Activated T-helper 2 cell treated with anti-CD3 and anti-CD28 coated beads, Interferon-gamma antibody, Interleukin-2, Interleukin-4, amounts not matched to agents 10 μg/mL and 5 μg/mL and 100 μg/mL, durations not matched to agents 14 hours and 24 hours and 36 hours (primary cell): ENCODE measurements around the gene POP4. TPM values are rescaled to one million over a fixed set of nuclear protein-coding genes. Genes with fewer than 3 reads are reported as not detected.

ENCODE experiments used
- DNase-seq: peaks from one replicate; pipeline ENCODE4 v3.0.0; 2021; ENCODE audit warnings: low spot score
- H3K27ac Mint-ChIP-seq: one replicate; pipeline ENCODE4 v1.8.0; 2021; ENCODE audit warnings: mixed read lengths
- H3K27me3 Mint-ChIP-seq: one replicate; pipeline ENCODE4 v1.8.0; 2021; ENCODE audit warnings: low read depth, mixed read lengths
- H3K36me3 Mint-ChIP-seq: one replicate; pipeline ENCODE4 v1.8.0; 2021; ENCODE audit warnings: low read depth, mixed read lengths
- H3K4me1 Mint-ChIP-seq: one replicate; pipeline ENCODE4 v1.8.0; 2021; ENCODE audit warnings: low read depth, mixed read lengths
- H3K4me3 Mint-ChIP-seq: one replicate; pipeline ENCODE4 v1.8.0; 2021; ENCODE audit warnings: low read depth, mild to moderate bottlenecking, moderate library complexity, mixed read lengths
- H3K9me3 Mint-ChIP-seq: one replicate; pipeline ENCODE4 v1.8.0; 2021; ENCODE audit warnings: mixed read lengths
- intact Hi-C: fragments of 100-400 bp; cut with micrococcal nuclease; formaldehyde crosslinking; loops from one replicate; pipeline ENCODE4 v1.15.1; 2023
- total RNA-seq: library from RNA; stranded (reverse); gene quantifications from 2 replicates; pipeline ENCODE4 v1.2.3, GENCODE V29; 2022

POP4 gene
- total RNA-seq, 1 donor from 2014 or later = 105 TPM

GRCh38 chr19:29650772-29651387, 44.8 kb downstream of the POP4 start:
- H3K27ac Mint-ChIP-seq = no peak overlapping the region

DNA sequence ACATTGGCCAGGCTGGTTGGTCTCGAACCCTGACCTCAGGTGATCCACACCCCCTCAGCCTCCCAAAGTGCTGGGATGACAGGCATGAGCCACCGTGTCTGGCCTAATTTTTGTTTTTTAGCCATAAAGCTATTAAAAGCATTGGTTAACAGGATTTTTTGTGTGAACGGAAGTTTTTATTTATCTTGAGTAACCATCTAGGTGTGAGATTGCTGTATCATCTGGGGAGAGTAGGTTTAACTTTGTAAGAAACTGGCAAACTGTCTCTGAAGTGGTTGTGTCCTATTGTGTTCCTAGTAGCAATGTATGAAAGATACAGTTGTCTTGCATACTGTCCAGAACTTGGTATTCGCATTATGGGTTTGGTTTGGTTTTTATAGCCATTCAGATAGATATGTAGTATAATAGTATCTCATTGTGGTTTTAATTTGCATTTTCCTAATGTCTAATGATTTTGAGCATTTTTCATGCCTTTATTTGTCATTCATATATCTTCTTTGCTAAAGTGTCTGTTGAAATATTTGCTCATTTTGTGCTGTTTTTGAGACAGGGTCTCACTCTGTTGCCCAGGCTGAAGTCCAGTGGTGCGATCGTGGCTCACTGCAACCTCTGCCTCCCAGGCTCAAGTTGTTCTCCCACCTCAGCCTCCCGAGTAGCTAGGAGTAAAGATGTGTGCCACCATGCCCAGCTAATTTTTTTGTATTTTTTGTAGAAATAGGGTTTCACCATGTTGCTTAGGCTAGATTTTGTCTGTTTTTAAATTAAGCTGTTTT, 45.7 kb downstream of the POP4 start:
- Mint-ChIP-seq H3K27ac (no peak overlapping the region), H3K4me1 (peaks cover 11% of the 10 kb centered on the region), H3K4me3 (no peak overlapping the region), H3K9me3 (peaks cover 8% of the 10 kb centered on the region), H3K36me3 (no peaks in the 10 kb centered on the region), H3K27me3 (peaks cover 11% of the 10 kb centered on the region)
- intact Hi-C loops = no loop called here
- DNase-seq = no peak

More at GRCh38 chr19:29650772-29651387, 44.8 kb downstream of the POP4 start:
- no peak overlapping the region for H3K4me3 Mint-ChIP-seq
- intact Hi-C loops = no loop called here
- peaks cover 8% of the 10 kb centered on the region for H3K9me3 Mint-ChIP-seq
- peaks cover 11% of the 10 kb centered on the region for H3K27me3 Mint-ChIP-seq
- peaks cover 16% of the 10 kb centered on the region for H3K4me1 Mint-ChIP-seq
- H3K36me3 Mint-ChIP-seq = no peaks in the 10 kb centered on the region
- no peak for DNase-seq

DNA sequence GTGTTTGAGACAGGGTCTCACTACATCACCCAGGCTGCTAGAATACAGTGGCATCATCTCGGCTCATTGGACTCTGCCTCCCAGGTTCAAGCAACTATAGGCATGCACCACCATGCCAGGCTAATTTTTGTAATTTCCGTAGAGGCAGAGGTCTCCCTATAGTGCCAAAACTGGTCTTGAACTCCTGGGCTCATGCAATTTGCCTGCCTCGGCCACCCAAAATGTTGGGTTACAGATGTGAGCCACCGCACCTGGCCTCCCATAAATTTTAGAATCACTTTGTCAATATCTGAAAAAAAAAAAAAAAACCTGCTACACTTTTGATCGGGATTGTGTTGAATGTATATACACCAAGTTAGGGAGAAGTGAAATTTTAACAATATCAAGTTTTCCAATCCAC, 47.3 kb downstream of the POP4 start:
- Mint-ChIP-seq H3K27me3 (peaks cover 11% of the 10 kb centered on the region), H3K4me1 (peaks cover 11% of the 10 kb centered on the region), H3K27ac (no peak overlapping the region), H3K36me3 (no peaks in the 10 kb centered on the region), H3K9me3 (peaks cover 8% of the 10 kb centered on the region), H3K4me3 (no peak overlapping the region)
- intact Hi-C loops = no loop called here
- DNase-seq = no peak

- Mint-ChIP-seq H3K36me3 (no peaks in the 10 kb centered on the region), H3K27me3 (peaks cover 11% of the 10 kb centered on the region), H3K27ac (no peak overlapping the region), H3K9me3 (peaks cover 8% of the 10 kb centered on the region), H3K4me1 (peaks cover 13% of the 10 kb centered on the region), H3K4me3 (no peak overlapping the region)
- DNase-seq = no peak
- intact Hi-C loops = no loop called here
Observed at GRCh38 chr19:29655648-29656335, 49.7 kb downstream of the POP4 start.

GRCh38 chr19:29658221-29658991, 52.3 kb downstream of the POP4 start:
- H3K4me1 Mint-ChIP-seq = peaks cover 31% of the 10 kb centered on the region
- intact Hi-C loops = no loop called here
- DNase-seq = no peak
- H3K27me3 Mint-ChIP-seq = peaks cover 5% of the 10 kb centered on the region
- no peaks in the 10 kb centered on the region for H3K36me3 Mint-ChIP-seq
- H3K9me3 Mint-ChIP-seq = peaks cover 8% of the 10 kb centered on the region
- no peak overlapping the region for H3K27ac Mint-ChIP-seq
- no peak overlapping the region for H3K4me3 Mint-ChIP-seq

GRCh38 chr19:29660835-29661234, 54.8 kb downstream of the POP4 start:
- no peak overlapping the region for H3K4me3 Mint-ChIP-seq
- no peaks in the 10 kb centered on the region for H3K36me3 Mint-ChIP-seq
- H3K9me3 Mint-ChIP-seq = no peaks in the 10 kb centered on the region
- DNase-seq = no peak
- no peaks in the 10 kb centered on the region for H3K27me3 Mint-ChIP-seq
- peak overlapping the region; percentile 64 for H3K27ac Mint-ChIP-seq
- peaks cover 33% of the 10 kb centered on the region for H3K4me1 Mint-ChIP-seq
- intact Hi-C loops = loop anchor here (2.0 to 10.0 kb wide), 2 partner anchors 50 to 284 kb away; partner anchors contain the start of gene URI1

DNA sequence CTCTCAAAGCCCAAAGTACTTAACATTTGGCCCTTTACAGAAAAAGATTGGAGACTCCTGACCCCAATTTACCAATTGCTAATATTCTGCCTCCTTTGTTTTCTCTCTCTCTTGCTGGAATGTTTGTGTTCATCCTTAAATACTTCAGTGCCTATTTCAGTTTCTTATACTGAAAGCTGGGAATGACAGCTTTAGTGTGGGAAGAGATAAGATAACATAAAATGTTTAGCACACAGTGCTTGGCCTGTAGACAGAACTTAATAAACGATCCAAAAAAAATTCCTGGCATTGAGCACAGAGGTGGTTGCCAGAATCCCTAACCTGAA, 56.2 kb downstream of the POP4 start:
- Mint-ChIP-seq H3K36me3 (peaks cover 9% of the 10 kb centered on the region), H3K9me3 (no peaks in the 10 kb centered on the region)
- intact Hi-C loops = loop anchor here (1.0 to 10.0 kb wide), 3 partner anchors 9 to 283 kb away; partner anchors contain the start of gene URI1

GRCh38 chr19:29662604-29663404, 56.7 kb downstream of the POP4 start:
- no peaks in the 10 kb centered on the region for H3K27me3 Mint-ChIP-seq
- peaks cover 15% of the 10 kb centered on the region for H3K36me3 Mint-ChIP-seq
- H3K9me3 Mint-ChIP-seq = no peaks in the 10 kb centered on the region
- H3K27ac Mint-ChIP-seq = peak overlapping the region; percentile 90
- DNase-seq = no peak
- peak overlapping the region; percentile 69 for H3K4me3 Mint-ChIP-seq
- peaks cover 41% of the 10 kb centered on the region for H3K4me1 Mint-ChIP-seq
- intact Hi-C loops = loop anchor here (1.0 to 10.0 kb wide), 3 partner anchors 8 to 282 kb away; partner anchors contain the start of gene URI1

More for the DNA sequence above, 56.2 kb downstream of the POP4 start:
- Mint-ChIP-seq H3K27me3 (no peaks in the 10 kb centered on the region), H3K27ac (peak overlapping the region; percentile 90), H3K4me1 (peaks cover 38% of the 10 kb centered on the region), H3K4me3 (peak overlapping the region; percentile 69)
- DNase-seq = no peak

DNA sequence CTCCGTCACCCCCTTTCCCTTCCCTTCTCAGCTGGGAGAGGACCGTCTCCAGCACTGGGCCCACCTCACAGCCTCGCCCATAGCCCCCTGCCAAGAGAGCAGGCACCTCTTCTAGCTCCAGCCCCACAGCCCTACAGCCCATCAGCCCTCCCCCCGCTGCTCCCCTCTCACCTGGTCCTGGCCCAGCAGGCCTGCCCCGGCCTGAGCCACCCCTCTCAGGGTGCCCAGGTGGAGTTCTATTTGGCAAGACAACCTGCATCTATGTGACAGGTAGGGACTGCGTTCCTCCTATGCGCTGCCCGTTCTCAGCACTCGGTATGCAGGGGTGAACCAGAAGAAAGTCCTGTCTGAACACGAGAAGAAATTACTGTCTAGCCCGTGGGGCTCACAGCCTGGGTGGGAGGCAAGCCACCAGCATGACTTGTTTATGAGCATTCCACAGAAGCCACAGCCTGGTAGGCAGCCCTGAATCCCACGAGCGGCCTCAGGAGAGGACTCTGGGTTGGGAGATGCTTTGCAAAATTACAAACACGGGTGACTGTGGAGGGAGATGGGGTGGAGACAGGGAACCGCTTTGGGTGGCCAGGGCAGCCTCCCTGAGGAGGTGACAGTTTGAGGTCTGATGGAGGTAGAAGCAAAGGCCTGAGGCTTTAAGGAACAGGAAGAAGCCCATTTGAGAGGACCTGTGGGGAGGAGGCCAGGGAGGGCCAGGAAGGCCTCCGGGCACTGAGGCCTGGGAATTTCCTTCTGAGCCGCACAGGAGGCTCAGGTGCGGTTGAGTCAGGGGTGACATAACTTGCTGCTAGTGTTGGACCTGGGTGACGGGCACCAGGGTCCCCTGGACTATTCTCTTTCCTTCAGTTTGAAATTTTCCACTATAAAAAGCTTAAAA, 58.0 kb downstream of the POP4 start:
- H3K9me3 Mint-ChIP-seq = no peaks in the 10 kb centered on the region
- intact Hi-C loops = loop anchor here (10.0 kb wide), 1 partner anchor 281 kb away; the partner anchor contains the start of gene URI1
- H3K4me1 Mint-ChIP-seq = peaks cover 51% of the 10 kb centered on the region
- no peaks in the 10 kb centered on the region for H3K27me3 Mint-ChIP-seq
- H3K27ac Mint-ChIP-seq = peak overlapping the region; percentile 61
- peak overlapping the region; percentile 73 for H3K4me3 Mint-ChIP-seq
- peaks cover 22% of the 10 kb centered on the region for H3K36me3 Mint-ChIP-seq
- DNase-seq = no peak

GRCh38 chr19:29664753-29665214, 58.7 kb downstream of the POP4 start:
- H3K4me1 Mint-ChIP-seq = peaks cover 57% of the 10 kb centered on the region
- no peak for DNase-seq

More at GRCh38 chr19:29664753-29665214, 58.7 kb downstream of the POP4 start:
- Mint-ChIP-seq H3K4me3 (peak overlapping the region; percentile 73), H3K27me3 (no peaks in the 10 kb centered on the region), H3K27ac (peak overlapping the region; percentile 61), H3K36me3 (peaks cover 29% of the 10 kb centered on the region), H3K9me3 (no peaks in the 10 kb centered on the region)
- intact Hi-C loops = loop anchor here (1.0 to 10.0 kb wide), 2 partner anchors 52 to 280 kb away; partner anchors contain the start of gene URI1
